ENCODE measurements around the gene KIF3C. TPM values are rescaled to one million over a fixed set of nuclear protein-coding genes. Genes with fewer than 3 reads are reported as not detected.
"Not testable (repeated sequence)": the region's sequence is repeated elsewhere in the genome, so short reads cannot be mapped to it uniquely, and the experiment has no call there.

The KIF3C gene
- 6.3 TPM for total RNA-seq

DNA sequence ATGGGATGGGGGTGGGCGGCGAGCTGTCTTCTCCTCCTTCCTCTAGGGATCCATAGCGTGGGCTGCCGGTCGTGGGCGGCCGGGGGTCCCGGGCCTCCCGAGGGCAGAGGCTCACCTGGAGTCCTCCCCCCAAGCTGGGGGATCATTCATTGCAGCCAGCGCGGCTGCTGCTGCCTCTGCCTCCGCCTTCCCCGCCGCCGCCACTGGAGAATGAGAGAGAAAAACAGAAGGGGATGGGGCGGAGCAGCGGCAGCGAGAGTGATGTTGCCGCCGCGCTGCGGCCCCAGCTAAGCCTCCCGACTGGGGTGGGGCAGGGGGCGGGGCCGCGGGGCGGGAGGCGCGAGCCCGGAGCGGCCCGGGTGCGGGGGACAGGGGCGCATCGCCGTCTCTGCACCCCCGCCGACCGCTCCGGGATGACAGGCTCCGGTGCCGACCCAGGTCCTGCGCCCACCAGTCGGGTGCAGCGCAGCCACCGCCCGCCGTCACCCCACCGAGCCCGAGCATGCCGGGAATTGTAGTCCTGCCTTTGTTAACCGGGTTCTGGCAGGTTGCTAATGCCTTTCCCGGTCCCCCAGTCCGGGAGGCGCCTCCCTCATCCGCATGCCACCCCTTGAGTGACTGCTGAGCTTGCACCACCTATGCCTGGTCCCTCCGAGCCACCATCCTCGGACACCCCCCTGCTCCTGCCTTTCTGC is at the start of gene KIF3C:
TSS of gene KIF3C (minus strand) at position 225 of the 695 bp plus-strand sequence. CDS start 580 bp downstream, outside the sequence.
- peak; percentile 75 for DNase-seq

DNA sequence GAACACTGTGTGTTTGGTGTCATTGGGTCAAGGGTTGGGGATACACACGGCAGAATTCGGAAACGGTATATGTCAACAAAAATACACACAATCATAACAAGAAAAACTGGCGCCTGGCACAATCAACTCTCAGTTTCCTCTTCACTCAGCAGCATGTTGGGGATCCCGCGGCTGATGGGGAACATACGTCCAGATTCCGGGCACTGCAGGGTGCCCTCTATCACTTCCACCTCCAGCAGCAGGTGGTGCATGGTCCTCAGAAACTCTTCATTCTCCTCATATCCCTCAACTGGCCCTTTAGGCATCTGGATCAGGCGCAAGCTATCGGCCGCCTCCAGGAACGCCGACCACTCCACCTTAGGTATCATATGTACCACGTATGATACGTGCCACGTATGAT is 45.8 kb upstream of the KIF3C start:
- not testable (repeated sequence) for DNase-seq

DNA sequence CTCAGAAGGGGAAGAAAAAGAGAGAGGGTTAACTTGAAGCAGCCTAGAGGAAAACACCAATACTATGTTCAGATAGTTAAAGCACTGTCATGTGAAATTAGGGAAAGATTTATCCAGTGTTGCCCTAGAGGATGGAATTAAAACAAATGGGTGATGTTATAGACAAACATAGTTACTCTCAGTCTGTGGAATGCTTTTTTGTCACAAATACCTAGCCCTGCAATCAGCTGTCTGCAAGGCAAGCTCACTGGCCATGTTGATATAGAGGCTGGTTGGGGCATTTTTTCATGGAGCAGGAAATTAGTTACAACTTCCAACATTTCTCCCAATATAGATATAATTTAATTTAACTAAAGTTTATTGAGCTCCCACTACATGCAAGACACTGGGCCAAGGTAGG is 43.2 kb upstream of the KIF3C start:
- no peak for DNase-seq

DNA sequence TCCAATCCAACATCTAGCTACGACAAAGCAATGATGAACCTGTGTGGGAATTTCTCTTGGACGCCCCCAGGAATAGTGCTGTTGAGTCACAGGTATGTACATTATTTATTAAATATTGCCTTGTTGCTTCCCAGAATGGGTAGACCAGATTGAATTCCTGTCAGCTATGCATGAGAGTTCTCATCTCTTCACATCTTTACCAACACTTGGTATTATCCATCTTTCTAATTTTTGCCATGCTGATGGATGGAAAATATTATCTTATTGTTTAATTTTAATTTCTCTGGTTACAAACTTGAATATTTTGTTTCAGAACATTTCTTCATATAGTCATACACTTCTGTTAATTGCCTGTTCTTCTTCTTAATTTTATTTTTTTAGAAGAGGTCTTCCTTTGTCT is 42.0 kb upstream of the KIF3C start:
- no peak for DNase-seq

DNA sequence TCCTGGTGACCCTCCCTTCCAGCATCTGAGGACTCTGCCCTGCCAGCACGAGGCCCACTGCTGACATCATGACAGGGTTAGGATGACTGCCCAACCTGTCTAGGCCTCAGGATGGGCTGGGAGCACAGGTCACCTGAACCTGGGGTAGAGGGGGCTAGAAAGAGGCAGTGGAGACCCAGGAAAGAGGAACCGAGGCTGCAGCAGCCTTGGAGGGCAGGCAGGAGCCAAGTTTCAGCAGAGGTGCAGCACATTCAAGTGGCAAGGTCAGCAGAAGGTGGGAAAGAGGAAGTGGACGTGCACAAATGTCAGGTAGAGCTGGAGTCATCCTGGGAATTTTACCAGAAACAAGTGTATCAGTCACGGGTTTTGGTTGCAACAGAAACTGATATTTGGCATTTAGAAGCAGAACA is 37.9 kb upstream of the KIF3C start:
- DNase-seq, result no peak

DNA sequence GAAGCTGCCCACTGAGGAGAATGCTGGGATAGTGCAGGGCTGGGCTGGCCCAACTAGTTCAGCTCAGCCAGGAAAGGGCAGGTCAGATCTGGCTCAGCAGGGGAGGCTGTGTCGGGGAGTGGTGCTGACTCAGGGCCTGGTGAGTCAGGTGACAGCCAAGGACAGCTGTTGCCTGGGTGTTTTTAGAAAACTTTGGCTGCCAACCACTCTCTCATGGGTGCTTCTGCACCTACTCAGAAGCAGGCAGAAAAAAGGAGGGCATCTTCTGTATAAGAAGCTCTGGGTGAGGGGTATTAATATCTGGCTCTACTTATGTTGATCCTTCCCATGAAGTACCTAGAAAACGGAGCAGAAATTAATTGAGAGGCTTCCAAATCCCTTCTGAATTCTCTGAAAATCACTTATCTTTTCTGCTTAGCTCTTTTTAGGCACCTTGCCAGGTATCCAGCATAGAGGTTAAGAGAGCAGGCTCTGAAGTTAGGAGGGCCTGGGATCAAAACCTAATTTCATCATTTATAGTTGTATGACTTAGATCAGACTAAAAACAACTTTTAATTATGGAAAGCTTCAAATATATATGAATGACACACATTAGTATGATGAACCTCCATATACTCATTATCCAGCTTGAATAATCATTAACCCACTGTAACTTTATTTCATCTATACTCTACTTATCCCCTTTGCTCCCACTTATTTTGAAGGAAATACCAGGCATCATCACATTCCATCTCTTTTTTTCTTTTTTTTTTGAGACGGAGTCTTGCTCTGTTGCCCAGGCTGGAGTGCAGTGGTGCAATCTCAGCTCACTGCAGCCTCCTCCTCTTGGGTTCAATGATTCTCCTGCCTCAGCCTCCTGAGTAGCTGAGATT is 36.1 kb upstream of the KIF3C start:
- DNase-seq, result no peak

DNA sequence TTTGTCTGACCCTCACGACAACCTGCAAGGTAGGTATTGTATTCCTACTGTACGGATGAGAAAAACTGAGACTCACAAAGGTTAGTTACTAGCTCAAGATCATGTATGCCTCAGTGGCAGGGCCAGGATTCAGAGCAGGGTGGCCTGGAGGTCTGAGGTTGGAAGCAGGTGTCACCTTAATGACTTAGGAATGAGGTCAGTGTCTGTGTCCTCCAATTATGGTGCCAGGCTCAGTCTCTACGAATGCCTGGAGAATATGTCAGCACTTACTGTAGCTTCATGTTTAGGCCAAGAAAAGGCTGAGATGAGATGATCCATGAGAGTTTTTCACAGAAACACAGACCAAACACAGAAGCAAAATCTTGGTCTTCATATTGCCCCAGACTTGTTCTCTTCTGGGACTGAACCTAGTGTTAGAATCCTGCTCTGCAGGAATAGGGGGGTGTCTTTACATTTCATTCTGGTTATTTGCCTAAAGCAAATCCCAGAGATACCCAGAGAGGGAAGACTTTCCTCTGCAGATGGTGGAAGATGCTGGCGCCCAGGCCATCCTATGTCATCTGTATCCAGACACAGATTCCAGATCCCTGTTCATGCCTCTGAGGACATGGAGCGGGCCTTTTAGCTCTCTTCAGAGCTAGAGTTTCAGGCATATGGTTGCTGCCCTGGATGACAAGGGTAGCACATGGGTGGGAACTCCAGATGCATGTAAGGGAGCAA is 35.3 kb upstream of the KIF3C start:
- DNase-seq, result no peak

DNA sequence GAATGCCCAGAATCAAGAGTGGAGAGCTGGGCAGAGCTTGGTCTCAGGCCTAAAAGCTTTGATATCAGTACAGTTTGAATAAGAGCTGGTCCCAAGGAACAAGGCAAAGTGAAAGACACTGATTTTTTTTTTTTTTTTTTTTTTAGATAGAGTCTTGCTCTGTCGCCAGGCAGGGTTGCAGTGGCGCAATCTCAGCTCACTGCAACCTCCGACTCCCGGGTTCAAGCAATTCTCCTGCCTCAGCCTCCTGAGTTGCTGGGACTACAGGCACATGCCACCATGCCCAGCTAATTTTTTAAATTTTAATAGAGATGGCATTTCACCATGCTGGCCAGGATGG is 34.4 kb upstream of the KIF3C start:
- not testable (repeated sequence) for DNase-seq

DNA sequence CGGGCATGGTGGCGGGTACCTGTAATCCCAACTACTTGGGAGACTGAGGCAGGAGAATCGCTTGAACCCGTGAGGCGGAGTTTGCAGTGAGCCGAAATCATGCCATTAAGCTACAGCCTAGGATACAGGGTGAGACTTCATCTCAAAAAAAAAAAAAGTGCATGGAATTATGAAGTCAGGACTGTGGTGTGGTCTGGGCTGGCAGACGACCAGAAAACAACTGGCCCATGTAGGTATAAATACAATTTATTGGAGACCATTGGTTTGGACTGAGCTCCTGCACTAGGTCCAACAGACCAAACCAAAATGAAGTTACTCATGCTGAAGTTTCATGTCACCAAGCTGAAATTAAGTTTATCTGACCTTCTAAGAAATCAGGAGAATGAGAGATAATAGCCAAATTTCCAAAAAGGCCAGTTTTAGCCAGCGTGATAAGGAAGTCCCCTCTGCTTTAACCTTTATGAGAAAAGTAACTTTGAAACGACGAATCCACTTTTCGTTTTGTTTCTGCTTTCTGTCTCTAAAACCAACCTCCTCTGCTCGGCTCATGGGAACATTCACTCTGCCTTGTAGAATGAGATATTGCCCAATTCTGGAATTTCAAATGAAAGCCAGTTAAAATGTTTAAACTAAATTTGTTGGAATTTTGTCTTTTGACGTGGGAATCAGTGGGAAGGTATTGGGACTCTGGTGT is 33.9 kb upstream of the KIF3C start:
- no peak for DNase-seq

DNA sequence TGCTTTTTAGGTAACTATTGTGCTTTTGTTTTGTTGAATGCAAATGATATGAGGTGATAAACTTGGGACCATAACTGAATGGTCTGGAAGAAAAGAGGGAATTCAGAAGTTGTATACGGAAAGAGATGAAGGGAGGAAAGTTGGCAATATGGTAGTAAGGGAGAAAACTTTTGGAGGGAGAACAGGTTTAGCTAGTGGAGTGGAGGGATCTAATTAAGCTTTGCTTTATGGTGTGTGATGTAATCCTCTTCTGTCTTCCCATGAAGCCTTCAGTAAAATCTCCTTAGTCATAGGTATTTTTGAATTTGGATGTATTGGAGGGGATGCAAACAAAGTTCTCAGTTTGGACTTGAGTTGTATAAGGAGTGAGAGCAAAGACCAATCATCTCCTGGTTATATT is 31.4 kb upstream of the KIF3C start:
- DNase-seq, result no peak

DNA sequence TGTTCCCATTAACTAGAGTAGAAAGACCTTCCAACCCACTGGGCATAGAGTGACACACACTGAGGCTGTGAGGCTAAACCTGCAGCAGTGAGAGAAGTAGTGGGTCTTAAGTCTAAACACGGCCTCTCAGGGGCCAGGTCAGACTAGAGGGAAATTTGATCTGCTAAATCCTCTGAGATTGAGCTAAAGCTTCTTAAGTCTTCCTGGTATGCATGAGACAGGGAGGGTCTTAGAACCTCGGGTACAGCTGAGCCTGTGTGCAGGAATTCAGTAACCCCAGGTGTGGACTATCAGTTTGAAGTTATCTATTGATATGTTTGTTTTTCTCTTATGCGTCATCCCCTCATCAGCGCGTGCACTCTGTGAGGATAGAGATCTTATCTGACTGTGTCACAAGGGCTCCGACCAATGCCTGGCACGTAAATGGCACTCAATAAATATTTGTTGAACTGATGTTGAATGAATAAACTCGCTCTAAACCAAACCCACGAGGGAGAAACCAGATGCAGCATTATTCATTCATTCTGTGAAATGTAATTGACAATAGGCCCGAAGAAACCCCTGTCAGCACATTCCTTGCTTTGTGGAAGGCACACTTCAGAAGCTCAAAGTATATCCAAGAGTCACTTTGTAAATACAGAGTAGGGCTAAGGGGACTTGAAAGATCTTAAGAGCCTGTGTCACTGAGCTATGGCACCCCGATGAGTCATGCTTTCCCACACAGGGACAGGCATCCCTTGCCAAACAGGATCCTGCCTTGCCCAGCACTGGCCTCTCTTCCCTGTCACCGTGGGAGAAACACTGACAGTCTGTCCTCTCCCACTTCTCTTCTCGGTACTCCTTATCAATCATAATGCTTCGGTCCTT is 29.9 kb upstream of the KIF3C start:
- DNase-seq, result no peak

DNA sequence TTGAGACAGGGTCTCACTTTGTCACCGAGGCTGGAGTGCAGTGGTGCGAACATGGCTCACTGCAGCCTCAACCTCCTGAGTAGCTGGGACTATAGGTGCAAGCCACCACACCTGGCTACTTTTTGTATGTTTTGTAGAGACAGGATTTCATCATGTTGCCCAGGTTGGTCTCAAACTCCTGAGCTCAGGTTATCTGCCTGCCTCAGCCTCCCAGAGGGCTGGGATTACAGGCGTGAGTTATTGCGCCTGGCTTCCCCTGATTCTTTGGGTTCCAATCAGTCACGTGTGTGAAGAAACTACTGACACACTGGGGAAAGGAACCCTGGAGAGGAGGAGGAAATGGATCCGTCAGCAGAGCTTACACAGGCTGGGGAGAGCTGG is 29.3 kb upstream of the KIF3C start:
- no peak for DNase-seq

DNA sequence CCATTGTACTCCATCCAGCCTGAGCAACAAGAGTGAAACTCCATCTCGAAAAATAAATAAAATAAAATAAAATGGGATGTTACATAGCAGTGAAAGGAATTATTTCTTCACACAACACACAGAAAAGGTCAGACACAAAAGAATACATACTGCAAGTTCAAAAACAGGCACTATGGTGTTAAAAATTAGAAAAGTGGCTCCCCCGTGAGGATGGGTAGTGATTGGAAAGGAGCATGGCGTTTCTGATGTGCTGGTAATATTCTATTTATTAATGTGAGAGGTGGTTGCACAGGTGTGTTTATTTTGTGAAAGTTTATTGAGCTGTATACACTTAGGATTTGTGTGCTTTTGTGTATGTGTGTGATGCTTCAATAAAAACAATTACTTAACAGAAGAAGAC is 28.6 kb upstream of the KIF3C start:
- no peak for DNase-seq

DNA sequence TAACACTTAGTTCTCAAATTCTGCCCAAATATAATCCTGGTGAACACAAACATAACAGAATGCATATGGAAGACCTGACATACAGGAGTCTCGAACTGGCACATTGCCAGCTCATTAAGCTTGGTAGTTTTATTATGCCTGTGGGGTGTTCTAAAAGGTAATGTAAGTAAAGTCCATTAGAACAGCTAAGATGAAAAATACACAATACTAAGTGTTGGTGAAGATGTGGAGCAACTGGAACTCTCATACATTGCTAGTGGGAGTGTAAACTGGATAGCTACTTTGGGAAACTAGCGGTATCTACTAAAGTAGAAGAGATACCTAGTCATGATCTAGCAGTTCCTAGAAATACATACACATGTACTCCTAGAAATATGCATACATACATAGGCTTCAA is 27.3 kb upstream of the KIF3C start:
- DNase-seq, result no peak

DNA sequence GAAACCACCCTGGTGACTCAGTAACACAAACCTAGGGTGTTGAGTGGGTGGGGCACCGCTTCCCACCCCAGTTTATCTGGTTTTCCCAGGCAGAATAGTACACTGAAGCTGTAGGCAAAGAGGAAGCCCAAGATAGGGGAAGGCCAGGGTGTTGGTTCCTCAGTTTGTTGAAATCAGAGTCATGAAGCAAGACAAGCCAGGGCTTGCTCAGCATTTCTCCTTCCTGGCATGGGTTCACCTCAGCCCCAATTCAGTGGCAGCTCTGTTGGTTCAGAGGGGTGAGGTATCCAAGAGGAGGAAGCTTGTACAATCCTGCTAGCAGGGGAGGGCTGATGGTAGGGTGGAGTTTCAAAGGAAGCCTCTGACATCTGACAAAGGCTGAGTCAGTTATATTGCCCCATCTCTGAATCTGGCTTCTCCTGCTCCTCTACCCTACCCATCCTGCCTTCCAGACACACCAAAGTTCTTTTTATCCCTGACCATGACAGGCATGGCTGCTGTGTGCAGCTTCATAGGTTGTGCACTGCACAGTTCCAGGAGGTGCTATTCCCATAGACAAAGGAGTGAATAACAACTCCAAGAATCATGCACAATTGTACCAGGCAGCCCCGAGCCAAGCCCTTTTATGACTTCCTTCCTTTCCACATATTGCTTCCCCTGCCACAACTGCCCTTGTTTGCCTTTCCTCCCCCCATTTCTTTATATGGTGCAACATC is 26.7 kb upstream of the KIF3C start:
- DNase-seq, result peak; percentile 35

DNA sequence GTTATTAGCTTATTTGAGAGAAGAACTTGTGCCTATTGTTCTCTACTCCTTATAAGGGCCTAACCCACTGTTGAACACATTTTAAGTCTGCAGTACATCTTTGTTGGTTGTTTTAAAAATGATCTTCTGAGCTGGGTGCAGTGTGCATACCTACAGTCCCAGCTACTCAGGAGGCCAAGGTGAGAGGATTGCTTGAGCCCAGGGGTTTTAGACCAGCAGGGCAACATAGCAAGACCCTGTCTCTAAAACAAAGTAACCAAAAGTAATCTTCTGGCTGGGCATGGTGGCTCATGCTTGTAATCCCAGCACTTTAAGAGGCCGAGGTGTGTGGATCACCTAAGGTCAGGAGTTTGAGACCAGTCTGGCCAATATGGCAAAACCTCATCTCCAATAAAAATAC is 25.8 kb upstream of the KIF3C start:
- DNase-seq, result no peak

DNA sequence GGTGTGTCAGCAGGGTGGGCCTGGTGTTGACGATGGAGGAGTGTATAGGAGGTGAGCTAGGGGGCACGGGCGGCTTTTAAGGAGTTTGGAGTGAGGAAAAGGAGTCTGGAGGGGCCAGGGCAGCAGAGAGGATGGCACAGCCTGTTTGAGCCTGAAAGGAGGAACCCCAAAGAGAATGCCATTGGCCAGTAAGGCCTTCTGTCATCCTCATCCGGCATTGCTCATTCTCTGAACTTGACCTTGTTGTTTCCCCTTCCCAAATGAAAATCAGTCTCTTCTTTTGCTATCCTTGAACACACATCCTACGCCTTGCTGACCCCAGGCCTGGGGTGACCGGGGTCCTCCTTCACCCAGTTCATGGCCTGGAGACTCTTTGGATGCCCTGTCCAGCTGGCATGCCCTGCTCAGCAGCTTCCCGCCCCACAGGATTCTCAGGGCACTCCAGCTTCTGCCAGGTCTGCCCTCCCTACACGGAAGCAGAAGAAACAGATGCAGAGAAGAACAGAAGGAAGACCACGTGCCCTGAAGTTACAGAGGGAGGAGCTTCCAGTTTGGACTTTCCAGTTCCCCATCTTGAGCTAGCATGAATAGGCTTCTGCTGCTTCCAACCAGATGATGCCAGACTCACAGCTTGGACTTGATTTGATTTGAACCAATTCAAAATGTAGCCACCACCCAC is 20.5 kb upstream of the KIF3C start:
- no peak for DNase-seq

DNA sequence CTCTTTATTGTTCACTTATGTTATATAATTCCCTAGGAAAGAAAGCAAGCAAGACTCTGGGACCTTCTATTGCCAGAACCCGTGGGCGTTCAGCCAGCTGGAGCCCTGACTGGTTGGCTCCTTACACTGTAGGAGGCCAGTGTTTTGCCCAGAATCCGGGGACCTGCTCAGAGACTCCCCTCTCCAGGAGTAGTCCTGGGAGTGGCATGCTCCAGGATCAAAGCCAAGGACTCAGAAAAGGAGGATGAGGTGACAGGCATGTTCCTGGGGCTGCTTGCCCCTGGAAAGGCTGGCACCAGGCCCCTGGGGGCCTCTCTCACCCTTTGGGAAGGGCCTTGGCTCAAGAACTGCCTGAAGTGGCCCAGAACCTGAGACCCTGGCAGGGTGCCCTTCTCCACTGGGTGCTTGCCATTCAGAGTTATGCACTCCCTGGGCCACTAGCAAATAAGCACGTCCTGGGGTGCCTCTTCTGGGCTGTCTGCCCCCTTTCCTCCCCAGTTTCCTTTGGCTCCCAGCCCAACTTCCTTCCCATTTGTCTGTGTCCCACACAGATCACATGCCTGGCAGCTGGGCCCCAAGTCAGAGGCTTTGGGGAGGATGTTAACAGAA is 19.6 kb upstream of the KIF3C start:
- no peak for DNase-seq

DNA sequence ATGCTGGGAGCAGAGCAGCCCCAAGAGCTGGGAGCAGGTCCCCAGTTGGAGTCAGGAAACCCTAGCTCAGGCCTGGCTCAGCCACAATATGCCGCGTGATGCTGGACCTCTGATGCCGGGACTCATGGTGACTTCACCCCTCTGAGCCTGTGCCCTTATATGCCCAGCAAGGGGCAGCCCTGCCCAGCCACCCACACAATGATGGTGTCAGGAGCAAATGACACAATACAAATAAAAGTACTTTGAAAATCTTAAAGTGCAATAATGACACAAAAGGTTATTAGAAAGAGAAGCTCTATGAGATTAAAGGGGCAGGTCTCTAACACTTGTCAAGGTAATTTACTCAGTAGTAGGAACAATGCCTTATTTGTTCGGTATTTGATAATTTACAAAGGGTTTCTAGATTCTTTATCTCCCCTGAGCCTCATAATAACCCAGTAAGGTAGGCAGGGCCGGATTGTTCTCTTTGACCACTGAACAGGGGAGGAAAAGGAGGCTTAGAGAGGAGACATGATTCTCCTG is 18.3 kb upstream of the KIF3C start:
- no peak for DNase-seq

DNA sequence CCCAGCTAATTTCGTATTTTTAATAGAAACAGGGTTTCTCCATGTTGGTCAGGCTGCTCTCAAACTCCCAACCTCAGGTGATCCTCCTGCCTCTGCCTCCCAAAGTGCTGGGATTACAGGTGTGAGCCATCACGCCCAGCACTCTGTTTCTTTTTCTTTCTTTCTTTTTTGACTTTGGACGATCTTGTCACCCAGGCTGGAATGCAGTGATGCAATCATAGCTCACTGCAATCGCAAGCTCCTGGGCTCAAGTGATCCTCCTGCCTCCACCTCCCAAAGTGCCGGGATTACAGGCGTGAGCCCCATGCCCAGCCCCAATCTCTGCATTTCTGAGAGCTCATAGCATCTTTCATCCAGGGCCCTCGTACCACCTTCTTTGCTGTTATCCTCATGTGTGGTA is 17.1 kb upstream of the KIF3C start:
- DNase-seq, result not testable (repeated sequence)

Data from skin of body (tissue), 2 donors.